ENCODE results near the gene TNFAIP2.

Gene TNFAIP2

DNA sequence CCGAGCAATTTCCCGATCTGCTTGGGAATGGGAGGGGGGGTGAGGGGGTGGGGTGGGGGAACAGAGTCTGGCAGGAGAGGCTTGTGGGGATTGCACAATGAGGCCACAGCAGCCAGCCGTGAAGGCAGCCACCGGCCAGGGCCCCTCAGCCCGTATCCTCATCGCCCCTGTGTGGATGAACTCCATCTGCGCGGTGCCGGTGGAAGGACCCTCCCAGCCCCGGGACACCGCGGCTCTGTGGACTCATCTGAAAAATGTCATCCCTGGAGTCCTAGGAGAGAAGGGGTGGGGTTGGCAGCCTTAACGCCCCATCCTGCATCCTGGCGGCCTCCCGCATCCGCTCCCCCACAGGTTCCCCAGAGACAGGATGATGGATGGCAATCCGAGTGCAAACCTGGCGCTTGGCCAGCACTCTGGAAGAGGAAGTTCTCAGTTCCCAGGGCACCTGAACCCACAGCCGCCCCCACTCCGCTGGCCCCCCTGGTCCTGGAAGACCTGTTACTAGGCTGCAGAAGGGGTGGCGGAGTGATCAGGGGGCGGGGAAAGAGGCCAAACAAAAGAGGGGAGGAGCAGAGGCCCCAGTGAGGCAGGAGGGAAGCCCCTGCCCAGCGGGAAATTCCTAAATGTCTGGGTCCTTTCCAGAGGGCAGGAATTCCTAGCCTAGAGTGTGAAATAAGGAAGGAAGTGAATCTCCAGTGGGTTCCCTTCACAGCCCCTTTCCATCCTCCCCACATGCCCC lies 1.2 kb upstream of the TNFAIP2 start:
- DNase-seq (ENCODE audit: low read depth in 2 of 2), result no peak

- no peak for DNase-seq (ENCODE audit: low read depth in 2 of 2)
These were observed 695 bp upstream of the TNFAIP2 start for GRCh38 chr14:103122585-103122946.

- DNase-seq (ENCODE audit: low read depth in 2 of 2), result no peak
These were observed 606 bp downstream of the TNFAIP2 start for GRCh38 chr14:103123634-103124500.

GRCh38 chr14:103124501-103125001 lies 1.3 kb downstream of the TNFAIP2 start:
- DNase-seq (ENCODE audit: low read depth in 2 of 2), result no peak

DNA sequence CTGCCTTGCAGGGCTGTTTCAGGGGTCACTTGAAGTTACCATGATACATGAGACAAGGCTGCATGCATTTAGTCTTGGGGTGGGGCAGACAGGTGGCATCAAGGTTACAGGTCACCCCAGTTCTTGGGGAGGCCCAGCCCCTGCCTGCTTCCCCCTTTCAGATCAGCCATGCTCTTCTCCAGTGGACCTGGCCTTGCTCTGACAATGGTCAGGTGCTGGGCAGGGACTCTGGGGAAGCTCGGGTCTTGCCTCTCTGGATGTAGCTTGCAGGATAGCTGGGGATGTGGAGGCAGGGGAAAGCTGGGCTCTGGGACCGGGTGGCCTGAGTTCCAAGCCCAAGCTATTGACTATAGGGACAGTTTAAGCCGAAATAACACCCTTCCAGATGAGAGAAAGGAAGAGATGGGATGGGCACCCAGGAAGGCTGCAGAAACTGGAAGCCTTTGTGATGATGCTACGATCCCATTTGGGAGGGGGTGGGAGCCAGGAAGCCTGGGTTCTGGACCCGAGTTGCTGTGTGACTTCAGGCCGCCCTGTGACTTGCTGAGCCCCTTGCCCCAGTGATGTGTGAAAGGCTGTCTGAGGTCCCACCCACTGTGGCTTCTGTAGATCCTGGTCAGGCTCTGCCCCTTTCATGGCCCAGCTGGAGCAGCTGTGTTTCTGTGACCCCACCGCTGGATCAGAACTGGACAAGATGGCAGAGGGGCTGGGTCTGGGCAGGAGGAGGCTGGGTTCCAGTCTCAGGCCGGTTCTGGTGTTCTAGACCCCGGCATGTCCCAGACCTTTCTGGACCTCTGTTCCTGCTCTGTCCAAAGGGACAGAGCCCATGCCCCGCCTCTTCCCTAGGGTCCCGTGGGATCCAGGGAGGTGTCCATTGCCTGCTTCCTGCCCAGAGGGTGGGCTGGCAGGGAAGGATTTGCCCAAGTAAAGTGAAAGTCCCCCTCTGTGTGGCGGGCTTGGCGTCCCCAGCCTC lies 2.1 kb downstream of the TNFAIP2 start:
- no peak for DNase-seq (ENCODE audit: low read depth in 2 of 2)

DNA sequence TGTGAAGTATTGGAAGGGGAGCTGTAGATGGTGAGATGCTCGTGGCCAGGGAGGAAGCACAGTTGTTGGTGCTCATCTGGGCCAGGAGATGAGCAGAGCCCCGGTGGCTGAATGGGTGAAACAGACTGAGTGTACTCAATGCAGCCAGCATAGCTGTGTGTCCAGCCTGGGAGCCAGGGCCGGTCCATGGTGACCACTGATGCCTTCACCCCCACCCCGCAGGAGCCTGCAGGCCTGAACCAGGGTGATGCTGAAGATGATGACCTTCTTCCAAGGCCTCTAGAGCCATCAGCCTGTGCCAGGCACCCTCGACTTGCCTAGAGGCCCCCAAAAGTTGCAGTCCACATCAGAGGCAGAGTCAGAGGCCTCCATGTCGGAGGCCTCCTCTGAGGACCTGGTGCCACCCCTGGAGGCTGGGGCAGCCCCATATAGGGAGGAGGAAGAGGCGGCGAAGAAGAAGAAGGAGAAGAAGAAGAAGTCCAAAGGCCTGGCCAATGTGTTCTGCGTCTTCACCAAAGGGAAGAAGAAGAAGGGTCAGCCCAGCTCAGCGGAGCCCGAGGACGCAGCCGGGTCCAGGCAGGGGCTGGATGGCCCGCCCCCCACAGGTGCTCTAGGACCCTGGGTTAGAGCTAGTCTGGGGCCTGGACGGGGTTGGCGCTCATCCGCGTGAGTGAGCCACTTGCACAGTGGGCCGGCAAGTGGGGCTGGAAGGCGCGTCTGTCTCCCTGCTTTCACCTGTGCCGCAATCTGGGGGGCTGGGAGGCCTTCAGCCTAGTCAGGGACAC lies 3.0 kb downstream of the TNFAIP2 start:
- no peak for DNase-seq (ENCODE audit: low read depth in 2 of 2)

GRCh38 chr14:103126873-103127304 lies 3.6 kb downstream of the TNFAIP2 start:
- no peak for DNase-seq (ENCODE audit: low read depth in 2 of 2)

GRCh38 chr14:103127356-103127755 lies 4.1 kb downstream of the TNFAIP2 start:
- no peak for DNase-seq (ENCODE audit: low read depth in 2 of 2)

DNA sequence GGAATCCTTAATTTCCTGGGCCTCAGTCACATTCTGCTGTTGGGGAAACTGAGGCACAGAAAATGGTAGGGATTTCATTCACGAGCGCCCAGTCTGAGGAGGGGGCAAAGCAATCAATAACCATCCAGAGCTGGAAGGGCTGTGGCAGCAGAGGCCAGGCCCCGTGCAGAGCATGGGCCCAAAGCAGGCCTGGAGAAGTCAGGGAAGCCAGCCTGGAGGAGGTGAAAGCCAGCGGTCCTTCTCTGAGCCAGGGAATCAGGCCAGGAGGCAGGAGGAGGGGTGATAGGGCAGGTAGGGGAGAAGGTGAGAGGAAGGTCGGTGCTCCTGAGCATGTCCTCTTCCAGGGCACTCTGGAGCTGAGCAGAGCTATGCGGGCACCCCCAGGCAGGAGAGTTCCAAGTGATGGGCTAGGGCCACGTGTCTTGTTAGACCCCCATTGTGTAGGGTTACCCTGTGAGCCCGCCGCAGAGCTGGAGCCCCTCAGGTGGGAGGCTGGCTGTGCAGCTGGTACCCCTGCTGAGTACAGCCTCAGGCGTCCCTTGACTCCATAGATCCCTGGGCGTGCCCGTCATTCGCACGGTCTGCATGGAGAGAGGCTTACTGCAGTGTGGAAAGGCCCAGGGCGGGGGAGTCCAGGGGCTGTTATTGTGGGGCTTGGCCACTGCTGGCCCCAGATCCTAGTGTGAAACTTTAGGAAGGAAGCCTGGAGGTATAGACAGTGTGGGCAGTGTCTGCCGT lies 4.8 kb downstream of the TNFAIP2 start:
- DNase-seq (ENCODE audit: low read depth in 2 of 2), result no peak

DNA sequence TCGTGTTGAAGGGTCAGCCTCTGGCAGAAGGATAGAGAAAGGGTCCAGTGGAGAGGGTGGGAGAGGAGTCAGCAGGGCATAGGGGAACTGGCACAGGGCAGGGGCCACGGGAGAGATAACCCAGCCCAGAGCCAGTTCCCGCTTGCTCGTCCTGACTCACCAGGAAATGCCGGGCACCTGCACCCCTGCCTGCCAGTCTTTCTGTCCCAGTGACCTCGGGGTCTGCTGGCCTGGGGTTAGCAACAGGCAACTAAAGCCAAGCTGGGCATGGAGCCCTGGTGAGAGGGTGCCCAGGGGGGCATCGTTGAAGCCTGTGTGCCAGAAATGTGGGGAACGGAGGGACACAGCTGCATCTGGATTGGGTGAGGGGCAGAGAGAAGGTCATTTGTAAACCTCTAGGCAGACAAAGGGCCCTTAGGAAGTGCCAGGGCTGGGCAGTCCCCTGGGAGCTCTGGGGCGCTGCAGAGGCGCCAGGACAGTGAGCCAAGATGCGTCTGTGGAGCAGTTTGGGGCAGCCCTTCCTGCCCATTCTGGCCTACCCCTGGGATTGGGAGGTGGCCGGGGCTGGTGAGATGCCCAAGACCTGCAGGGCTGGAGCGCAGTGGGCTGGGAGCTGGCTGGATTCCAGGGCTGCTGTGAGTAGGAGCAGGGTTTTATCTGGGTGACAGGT lies 5.5 kb downstream of the TNFAIP2 start:
- DNase-seq (ENCODE audit: low read depth in 2 of 2), result no peak

GRCh38 chr14:103129301-103130016 lies 6.2 kb downstream of the TNFAIP2 start:
- DNase-seq (ENCODE audit: low read depth in 2 of 2), result no peak

- DNase-seq (ENCODE audit: low read depth in 2 of 2), result no peak
These were observed 6.9 kb downstream of the TNFAIP2 start for GRCh38 chr14:103130017-103130764.

DNA sequence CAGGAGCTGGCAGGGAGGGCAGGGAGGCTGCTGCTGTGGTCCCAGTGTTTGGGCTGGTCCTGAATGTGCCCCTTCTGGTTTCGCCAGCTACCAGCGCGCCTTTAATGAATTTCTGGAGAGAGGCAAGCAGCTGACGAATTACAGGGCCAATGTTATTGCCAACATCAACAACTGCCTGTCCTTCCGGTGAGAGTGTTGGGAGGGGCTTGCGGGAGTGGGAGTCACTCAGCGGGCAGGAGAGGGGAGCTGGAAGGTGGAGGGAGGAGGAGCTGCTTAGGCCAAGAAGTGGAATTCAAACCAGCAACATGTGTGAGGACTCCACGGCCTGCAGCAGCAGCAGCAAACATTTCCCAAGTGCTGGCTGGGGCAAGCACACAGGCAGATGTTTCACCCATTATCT lies 7.7 kb downstream of the TNFAIP2 start:
- DNase-seq (ENCODE audit: low read depth in 2 of 2), result no peak

DNA sequence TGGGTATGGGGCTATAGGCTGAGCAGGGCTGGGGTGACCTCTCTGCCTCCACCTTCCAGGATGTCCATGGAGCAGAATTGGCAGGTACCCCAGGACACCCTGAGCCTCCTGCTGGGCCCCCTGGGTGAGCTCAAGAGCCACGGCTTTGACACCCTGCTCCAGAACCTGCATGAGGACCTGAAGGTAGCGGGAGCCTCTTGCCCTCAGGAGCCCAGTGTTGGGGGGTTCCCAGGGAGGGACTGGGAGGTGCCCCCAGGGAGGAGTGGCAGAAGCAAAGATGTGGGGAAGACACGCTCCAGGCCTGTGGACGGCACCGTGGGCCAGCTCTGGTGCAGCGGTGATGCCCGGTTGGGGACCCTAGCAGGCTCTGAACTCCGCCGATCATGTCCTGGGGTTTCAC lies 8.3 kb downstream of the TNFAIP2 start:
- no peak for DNase-seq (ENCODE audit: low read depth in 2 of 2)

DNA sequence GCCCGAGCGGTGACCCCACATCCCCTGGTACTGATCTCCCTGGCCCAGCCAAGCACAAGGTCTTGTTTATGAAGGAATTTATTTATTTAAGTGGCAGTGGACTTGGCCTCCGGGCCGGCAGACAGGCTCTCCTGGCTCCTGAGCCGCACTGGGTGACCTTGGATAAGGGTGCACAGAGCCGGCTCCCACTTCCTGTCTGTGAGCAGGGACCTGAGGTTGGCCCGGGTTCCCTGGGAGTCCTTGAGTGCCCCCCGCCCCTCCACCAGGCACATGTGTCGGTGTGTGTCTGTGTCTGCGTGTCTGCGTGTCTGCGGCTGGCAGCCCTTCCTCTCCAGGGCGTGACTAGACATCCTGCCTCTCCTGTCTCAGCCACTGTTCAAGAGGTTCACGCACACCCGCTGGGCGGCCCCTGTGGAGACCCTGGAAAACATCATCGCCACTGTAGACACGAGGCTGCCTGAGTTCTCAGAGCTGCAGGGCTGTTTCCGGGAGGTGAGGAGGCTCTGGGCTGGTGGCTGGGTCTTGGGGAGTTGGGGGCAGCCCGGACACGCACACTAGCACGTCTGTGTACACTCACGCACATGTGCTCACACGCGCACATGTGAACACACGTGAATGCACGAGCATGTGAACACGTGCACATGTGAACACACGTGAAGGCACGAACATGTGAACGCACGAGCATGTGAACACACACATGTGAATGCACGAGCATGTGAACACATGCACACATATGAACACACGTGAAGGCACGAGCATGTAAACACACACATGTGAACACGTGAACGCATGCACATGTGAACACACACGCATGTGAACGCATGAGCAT lies 9.3 kb downstream of the TNFAIP2 start:
- no peak for DNase-seq (ENCODE audit: low read depth in 2 of 2)

DNA sequence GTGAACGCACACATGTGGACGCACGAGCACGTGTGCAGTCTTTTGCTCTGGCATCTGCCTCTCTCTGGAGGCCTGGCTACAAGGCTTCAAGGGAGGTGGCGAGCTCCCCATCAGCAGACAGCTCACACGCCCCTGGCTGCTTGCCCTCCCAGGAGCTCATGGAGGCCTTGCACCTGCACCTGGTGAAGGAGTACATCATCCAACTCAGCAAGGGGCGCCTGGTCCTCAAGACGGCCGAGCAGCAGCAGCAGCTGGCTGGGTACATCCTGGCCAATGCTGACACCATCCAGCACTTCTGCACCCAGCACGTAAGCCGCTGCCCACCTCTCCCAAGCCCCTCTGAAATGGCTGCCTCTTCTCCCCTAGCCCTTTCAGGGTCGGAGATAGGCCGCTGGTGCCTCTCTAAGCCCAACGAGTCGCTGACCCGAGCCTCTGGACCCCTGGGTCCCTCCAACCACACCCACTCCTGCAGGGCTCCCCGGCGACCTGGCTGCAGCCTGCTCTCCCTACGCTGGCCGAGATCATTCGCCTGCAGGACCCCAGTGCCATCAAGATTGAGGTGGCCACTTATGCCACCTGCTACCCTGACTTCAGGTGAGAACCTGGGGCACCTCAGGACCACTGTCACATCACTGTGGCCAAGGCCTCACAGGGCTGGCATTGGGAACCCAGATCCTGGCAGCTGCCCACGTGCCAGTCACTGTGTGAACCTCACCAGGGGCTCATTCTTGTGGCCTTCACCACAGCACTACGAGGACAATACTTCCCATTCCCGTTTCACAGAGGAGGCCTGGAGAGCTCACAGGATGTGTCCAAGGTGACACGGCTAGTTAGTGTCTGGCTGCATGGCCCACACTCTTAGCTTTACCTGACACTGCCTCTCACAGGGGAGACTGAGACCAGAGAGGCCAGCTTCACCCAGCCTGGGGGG lies 10.2 kb downstream of the TNFAIP2 start:
- DNase-seq (ENCODE audit: low read depth in 2 of 2), result no peak
